GM21717 (cell line): ENCODE results near the gene F2RL2.
"Not testable (repeated sequence)": the region's sequence is repeated elsewhere in the genome, so short reads cannot be mapped to it uniquely, and the experiment has no call there.

Source experiments
- ATAC-seq: cut with Tn5 transposase; IDR thresholded peaks from one replicate; pipeline ENCODE4 v1.9.1; 2021; ENCODE audit warnings: mild to moderate bottlenecking, moderate library complexity; ENCODE audit not compliant: unreplicated experiment

Gene F2RL2

DNA sequence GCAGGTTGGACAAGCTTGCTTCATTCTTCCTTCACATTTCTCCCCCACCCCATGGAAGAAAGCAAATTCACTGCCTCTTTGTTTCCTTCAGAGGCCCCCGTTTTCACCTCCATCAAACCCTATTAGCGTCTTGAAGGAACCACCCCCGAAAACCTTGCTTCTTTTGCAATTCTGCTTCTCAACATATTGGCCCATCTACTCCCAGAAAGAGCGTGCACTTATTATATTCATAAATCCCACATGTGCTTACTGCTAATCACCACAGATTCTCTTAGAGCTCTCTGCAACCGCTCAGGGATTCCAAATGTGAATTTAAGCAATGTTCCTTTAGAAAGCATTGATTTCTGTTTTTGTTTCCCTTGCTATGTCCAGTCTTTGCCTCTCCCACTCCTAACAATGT lies 1.1 kb downstream of the F2RL2 start:
- ATAC-seq: no peak

DNA sequence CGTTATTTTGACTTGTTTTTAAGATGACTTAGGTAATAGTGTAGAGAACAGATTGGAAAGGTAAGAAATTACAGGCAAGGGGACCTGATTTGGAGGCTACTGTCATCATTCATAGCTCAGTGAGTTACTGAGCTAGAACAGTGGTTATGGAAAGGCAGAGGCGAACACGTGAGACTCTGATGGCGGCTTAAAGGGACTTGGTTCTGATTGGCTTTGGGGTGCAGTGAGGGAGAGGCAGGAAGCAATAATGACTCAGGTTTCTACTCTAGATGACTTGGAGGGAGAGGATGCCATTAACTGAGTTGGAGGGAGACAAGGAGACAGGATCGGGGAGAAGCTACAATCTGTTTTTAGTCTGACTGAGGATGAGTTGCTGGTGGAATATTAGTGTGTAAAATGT lies 3.0 kb downstream of the F2RL2 start:
- no peak for ATAC-seq

DNA sequence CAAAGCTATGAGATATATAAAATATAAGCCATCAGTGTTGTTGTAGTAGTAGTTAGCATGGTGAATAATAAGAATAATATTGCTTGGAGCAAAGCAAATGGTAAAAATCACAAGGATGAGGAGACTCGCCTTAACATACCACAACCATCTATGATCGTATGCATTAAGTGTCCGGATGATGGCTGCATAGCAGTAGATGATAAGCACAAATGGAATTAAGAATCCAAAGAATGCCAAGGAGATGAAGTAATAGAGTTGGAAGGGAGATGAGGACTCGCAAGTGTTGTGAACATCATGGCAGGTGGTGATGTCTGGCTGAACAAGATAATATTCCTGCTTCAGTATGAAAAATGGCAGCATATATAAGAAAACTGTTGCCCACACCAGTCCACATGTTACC lies 5.5 kb downstream of the F2RL2 start:
- no peak for ATAC-seq

DNA sequence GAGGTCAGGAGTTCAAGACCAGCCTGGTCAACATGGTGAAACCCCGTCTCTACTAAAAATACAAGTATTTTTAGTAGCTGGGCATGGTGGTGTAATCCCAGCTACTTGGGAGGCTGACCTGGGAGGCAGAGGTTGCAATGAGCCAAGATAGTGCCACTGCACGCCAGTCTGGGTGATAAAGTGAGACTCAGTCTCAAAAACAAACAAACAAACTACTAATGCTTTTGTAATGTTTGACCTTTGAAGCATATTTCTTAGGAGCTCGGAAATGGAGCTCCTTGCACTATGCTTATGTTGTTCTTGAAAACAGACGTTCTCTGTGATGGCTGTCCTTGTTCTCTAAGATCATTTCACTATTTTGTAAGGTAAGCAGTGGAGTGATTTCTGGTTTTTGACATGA lies 6.0 kb downstream of the F2RL2 start:
- no peak for ATAC-seq

DNA sequence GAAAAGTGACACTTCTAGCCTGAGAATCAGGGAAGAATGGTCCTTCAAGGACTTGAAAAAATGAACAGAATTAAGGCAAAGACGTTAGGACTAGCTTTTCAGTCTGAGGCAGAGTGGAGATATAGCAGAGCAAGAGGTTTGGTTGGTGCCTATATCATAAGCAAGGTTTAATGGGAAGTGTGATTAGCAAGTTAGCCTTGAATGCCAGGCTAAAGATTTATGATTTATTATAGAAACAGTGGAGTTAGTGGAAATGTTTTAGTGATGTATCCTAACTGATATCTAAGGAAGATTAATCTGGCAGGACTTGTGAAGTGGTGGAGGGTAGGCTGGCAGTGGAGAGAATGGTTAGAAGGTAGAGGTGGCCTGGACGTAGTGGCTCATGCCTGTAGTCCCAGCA lies 7.0 kb downstream of the F2RL2 start:
- no peak for ATAC-seq

DNA sequence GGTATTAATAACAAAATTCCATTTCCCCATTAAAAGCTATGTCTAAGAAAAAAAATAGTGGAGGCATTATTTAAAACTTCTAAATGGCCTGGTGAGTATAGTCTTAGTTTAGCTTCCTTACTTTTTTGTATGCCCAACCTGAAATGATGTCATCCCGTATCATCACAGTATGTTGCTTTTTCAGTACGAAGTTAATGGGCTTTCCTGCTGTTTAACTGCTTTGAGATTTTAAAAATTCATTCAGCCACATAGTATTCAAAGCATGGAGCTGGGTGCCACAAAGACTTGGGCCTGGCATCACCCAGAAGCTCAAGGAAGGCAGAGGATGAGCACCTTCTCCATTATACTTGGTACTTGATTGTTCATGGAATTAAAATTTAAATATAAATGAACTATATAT lies 7.4 kb downstream of the F2RL2 start:
- no peak for ATAC-seq

DNA sequence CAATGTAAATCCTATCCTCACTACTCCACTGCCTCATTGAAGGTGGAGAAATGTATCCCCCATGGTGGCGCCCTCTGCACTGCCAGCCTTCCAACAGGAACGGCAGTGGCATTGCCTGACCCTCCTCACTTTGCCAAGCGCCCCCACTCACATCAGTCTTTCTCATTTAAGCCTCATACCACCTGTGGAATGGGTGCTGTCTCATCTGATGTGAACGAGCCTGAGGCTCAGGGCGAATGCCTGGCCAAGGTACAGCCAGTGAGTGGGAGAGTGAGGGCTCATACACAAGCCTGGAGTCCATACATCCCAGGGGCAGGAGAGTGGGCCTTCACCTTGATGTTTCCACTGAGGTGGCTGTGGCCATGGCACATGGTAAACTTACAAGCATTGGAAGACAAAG lies 10.3 kb downstream of the F2RL2 start:
- no peak for ATAC-seq

DNA sequence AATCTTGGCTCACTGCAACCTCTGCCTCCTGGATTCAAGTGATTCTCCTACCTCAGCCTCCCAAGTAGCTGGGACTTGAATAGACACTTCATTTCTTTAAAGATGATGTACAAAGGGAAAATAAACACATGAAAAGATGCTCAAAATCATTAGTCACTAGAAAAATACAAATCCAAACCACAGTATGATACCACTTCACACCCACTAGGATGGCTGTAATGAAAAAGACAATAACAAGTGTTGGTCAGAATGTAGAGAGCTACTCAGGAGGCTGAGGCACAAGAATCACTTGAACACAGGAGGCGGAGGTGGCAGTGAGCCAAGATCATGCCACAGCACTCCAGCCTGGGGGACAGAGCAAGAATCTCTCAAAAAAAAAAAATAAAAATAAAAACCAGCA lies 13.0 kb downstream of the F2RL2 start:
- no peak for ATAC-seq

DNA sequence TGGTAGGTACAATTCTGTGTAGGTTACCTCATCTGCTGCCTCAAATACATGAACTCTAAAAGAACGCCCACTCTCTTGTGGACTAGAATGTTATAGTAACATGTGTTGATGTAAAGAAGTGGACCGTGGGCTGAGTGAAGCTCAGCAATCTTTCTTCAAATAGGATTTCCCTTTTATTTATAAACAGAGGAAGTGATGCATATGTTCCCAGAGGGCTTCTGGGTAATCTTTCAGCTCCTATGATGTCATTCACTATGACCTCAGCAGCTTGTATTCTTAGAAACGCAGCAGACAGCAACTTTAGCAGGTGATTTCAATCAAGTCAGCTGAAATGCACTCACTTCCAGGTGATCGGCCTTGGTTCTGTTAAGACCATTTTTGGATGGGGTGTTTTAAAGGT lies 14.4 kb downstream of the F2RL2 start:
- ATAC-seq: no peak

DNA sequence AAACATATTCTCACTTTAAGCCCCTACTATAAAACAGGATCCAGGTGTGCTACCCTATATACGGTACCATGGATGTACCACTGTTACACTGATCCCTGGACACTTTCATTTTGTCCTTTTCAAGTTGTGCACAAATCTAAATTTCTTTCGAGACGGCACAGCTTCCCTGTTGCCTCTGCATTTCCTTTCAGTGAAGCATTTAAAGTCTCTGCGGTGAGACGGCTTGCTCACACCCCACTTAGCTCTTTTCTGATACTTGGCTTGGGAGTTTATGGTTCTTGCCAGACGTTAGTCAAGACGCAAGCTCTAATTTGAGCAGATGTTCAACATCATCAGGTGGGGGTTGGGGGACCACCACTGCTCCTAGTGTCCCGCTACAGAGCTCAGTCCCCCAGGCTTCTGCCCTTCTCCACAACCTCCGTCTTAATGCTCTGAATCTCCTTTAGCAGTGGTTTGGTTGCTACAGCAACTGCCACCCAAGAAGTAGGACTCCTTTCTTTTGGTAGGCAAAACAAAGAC lies 15.8 kb downstream of the F2RL2 start:
- no peak for ATAC-seq

DNA sequence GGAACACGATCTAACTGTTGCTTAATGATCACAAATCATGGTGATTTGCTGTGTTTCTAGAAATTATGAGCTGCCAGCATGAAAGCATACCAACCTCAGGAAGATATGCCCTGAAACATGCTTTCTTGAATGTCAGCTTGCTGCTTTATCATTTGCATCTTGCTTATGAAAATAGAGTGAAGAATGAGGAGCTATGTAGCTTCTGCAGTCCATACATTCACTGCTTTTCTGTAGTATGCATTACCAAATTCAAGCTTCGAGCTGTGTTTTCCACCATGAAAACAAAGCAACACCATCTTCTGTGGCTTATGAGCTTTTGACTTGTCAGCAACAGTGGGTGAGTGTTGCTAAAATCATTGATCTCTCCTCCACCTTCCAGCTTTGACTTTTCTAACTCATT lies 16.5 kb downstream of the F2RL2 start:
- no peak for ATAC-seq

DNA sequence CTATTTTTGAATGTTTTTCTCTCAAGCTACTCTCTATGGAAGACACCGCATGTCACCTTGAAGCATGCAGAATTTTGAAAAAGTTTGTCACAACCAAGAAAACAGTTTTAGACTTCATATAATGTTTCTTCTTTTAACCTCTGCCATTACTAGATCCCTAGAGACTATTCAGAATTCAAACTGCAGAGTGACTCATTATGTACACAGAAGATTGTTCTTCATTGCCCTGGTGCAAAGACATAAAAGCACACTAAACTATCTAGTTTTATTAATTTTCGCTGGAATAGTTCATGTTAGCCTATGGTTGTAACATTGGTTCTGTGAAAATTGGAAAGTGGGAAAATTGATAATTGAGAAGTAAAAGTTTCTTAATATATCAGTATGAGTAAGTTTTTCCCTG lies 18.4 kb downstream of the F2RL2 start:
- no peak for ATAC-seq

DNA sequence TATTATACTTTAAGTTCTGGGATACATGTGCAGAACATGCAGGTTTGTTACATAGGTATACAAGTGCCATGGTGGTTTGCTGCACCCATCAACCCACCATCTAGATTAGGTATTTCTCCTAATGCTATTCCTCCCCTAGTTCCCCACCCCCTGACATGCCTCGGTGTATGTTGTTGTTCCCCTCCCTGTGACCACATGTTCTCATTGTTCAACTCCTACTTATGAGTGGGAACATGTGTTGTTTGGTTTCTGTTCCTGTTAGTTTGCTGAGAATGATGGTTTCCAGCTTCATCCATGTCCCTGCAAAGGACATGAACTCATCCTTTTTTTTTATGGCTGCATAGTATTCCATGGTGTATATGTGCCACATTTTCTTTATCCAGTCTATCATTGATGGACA lies 19.2 kb downstream of the F2RL2 start:
- ATAC-seq: not testable (repeated sequence)

DNA sequence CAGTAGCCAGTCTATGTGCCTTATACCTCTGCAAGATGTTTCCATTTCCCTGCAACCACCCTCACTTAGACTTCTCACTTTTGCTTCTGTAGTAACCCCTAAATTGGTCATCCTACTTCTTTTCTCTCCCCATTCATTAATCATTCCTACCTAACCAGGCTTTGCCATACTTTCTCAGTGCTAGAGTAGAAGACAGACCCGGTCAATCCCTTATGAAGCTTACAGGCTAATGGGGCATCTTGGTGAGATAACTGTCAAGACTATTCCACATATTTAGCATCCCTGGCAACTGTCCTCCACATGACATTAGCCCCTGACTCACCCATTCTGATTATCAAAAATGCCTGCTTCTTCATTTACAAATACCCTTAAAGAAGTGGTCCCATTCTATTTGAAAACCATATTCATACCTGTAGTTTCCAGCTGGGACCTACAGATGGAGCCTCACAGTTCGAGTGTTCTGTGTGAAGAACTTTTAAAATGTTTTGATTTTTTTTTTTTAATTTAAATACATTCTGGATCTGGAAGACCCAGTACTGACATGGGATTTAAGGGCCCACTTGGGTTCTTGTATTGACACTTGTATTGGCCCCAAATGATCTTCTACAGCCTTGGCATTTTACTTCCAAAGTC lies 21.0 kb downstream of the F2RL2 start:
- no peak for ATAC-seq

DNA sequence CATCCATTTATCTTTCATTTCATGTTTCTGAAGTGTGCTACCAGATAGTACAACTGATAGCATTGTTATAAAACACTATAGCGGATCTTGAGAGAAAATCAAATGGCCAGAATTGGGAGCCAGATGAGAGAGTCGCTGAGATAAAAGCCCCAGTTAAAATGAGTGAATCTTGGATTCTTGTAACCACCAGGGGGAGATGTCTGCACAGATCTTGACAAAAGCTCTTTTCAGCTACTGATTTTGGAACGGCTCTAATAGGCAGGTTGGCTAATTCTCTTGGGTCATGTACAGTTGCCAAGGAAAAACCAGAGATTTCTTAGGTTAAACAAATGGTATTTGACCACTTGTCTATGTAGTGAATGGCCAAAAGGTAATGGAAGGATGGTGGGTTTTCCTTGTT lies 21.7 kb downstream of the F2RL2 start:
- no peak for ATAC-seq

DNA sequence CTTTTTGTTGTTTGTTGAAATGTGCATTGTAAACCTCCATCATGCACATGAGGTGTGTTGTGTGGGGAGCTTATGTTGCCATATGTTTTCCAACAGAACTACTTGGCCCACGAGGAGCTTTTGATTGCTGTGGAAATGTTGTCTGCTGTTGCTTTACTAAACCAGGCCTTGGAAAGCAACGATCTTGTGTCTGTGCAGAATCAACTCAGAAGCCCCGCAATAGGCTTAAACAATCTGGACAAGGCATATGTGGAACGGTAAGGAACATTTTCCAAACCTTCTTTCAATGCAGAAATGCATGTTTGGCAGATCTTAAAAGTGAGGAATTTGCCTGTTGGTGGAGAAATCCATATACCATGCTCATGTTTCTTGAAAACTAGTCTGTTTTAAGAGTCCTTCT lies 22.5 kb downstream of the F2RL2 start:
- no peak for ATAC-seq

DNA sequence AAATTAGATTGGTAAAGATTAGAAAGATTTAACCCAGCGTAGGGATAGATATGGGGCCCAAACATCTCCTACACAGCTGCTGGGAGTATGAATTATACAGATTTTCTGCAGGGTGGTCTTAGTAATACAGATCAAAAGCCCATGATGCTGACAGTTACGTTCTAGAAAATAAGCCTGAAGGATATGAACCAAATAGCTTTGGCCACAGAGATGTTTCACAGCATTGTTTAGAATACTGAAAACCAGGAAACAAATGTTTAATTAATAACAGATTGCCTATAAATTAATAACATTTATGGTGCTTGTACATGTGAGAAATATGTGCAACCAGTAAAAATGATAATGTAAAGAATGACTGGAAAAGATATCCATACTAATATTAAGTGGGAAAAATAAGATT lies 24.7 kb downstream of the F2RL2 start:
- ATAC-seq: no peak

DNA sequence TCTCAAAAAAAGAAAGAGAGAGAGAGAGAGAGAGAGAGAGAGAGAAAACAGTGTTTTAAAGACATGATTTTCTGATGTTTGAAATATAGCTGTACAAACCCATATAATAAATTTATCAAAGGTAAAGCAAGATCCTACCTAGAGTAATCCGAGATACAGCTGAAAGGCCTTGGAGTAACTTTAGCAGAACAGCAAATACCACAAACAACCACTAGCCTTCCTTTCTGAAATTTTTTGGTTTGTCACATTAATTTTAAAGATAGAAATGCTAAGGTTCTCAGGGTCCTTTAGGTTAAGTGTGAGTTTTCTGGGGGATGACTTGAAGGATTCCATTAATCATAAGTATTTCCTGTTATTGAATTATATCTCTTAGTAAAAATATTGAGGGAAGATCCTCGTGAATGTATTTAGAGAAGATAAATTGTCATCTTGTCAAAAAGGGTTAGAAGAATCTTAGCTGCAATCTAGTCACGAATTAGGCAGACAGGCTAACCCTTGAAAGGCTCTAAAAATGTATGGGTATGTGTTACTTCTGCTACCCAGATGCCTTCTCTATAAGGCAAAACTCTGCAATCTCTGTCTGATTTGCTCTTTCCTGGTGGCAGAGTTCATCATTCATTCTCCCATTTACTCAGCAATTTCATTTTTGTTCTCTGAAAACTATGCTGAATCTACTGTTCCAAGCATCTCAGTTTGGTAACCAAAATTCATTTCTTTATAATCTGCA lies 27.3 kb downstream of the F2RL2 start:
- no peak for ATAC-seq

DNA sequence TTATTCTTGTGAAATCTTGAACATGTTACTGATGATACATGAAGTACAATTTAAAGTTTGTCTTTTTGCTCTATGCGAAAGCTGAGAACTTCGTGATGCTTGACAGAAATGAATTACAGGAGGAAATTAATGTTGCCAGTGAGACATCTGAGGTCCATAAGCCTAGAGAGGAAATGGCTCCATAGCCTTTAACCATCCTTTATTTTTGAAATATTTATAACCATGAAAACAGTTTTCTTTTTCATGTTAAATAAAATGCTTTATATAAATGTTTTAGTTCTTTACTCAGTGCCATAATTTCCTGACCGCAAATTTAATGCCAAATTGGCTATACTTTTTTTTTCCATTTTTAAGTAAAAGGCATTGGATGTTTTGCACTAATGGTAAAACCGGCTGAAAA lies 29.1 kb downstream of the F2RL2 start:
- ATAC-seq: no peak

DNA sequence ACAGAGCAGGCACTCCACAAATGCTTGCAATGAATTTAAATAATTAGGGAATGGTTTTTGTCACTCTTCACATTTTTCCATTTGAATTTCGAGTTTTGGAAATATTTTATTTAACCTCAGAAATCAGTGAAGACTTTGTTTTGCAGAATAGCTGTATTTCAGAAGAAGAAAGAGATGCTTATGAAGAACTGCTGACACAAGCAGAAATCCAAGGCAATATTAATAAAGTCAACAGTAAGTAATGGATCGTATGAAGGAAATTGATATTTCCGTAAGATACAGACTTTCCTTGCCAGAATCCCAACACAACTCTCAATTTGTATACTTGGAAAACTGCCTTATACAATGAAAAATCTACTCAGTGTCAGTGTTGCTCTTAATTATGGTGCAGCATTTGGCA lies 30.5 kb downstream of the F2RL2 start:
- ATAC-seq: no peak

DNA sequence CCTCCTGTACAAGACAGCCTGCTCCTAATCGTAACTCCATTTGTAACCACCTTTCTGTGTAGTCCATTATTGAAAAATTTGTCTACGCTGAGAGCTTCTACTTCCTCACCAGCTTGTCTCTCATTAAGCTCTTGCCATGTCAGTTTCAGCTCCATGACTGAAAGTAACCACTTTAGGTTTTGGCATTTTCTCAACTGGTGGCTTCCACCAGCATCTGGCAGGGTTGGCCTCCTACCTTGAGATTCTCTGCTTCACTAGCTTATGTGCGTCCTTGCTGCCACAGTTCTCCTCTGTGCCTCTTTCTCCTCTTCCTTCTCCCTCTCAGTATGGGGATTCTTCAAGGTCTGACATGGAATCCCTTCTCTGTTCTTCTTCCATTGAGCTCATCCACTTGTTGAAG lies 31.8 kb downstream of the F2RL2 start:
- ATAC-seq: no peak

DNA sequence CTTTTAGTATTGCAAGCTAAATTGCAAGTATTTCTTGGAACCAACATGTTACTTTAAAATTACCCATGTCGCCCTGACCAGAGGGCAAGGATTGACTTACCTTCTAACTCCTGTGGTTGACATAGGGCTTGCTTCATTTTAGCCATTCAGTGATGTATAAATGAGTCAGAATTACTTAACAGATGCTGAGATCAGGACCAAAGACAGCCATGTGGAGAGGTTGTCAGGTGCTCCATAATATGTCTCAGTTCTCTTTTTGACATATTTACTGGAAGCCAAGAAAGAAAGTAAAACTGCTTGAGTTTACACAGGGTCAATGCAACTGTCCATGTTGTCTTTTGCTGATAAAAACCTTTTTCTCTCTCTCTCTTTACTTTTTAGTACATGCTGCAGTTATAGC lies 33.2 kb downstream of the F2RL2 start:
- peak; percentile 92 for ATAC-seq

DNA sequence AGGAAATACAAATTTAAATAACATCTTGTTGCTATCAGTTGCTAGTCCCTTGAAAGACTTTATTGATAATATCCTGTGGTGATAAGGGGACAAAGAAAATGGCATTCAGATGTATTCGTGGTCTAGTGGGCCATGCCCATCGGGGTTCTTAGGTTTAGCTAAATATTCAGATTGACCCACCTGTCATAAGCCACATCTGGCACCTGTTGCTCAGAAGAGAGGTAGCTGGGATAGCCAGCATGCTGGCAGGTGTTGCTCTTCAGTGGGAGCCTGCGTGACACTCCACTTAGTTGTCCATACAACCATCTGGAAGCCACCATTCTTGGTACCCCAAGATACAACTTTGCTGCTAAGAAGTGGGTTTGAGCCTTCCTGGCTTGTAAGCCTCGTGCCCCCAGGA lies 36.7 kb downstream of the F2RL2 start:
- no peak for ATAC-seq
